Aorta (tissue), 5 donors: Measurements from ENCODE around the gene GPR3. TPM values are rescaled to one million over a fixed set of nuclear protein-coding genes. Genes with fewer than 3 reads are reported as not detected.
"Not testable (repeated sequence)": the region's sequence is repeated elsewhere in the genome, so short reads cannot be mapped to it uniquely, and the experiment has no call there.

Experiments
- ATAC-seq: fragments of 200-7000 bp; cut with Tn5 transposase; one replicate; pipeline ENCODE4 v1.9.1; 2022; ENCODE audit warnings: moderate library complexity; ENCODE audit not compliant: low FRiP score
- DNase-seq, 2 donors: peaks; one replicate each; pipeline ENCODE4 v3.0.0-alpha.2; 2020
- H3K27ac ChIP-seq, 2 donors: one replicate each; pipeline ENCODE4 v1.5.1; 2013; ENCODE audit warnings: low read length in 2 of 2, mild to moderate bottlenecking in 2 of 2, moderate library complexity in 2 of 2, control low read depth in 1 of 2, inconsistent platforms in 1 of 2, low read depth in 1 of 2
- H3K27me3 ChIP-seq, 2 donors: one replicate each; pipeline ENCODE4 v1.6.1; 2013; ENCODE audit warnings: control low read depth in 1 of 2, low read length in 1 of 2, mild to moderate bottlenecking in 1 of 2, moderate library complexity in 1 of 2; ENCODE audit not compliant: insufficient read depth in 2 of 2, control insufficient read depth in 1 of 2
- H3K36me3 ChIP-seq, 2 donors: one replicate each; pipeline ENCODE4 v1.6.1; 2013; ENCODE audit warnings: control low read depth in 1 of 2, low read length in 1 of 2, mild to moderate bottlenecking in 1 of 2; ENCODE audit not compliant: insufficient read depth in 2 of 2, control insufficient read depth in 1 of 2
- H3K4me1 ChIP-seq, 2 donors: one replicate each; pipeline ENCODE4 v1.6.1; 2013; ENCODE audit warnings: low read length in 2 of 2, control low read depth in 1 of 2, mild to moderate bottlenecking in 1 of 2, moderate library complexity in 1 of 2; ENCODE audit not compliant: insufficient read depth in 2 of 2, control insufficient read depth in 1 of 2
- H3K4me3 ChIP-seq, 2 donors: one replicate each; pipeline ENCODE4 v1.5.1; 2013; ENCODE audit warnings: low read length in 2 of 2, control low read depth in 1 of 2, mild to moderate bottlenecking in 1 of 2
- H3K9me3 ChIP-seq: one replicate; pipeline ENCODE4 v1.6.1; 2013; ENCODE audit warnings: mild to moderate bottlenecking, low read length; ENCODE audit not compliant: control insufficient read depth
- WGBS, 2 donors: extraction: QIAGEN DNeasy Blood & Tissue Kit; methylation state at CpG; one replicate each; pipeline ENCODE4 v1.1.7; 2013; 5-methylcytosine and 5-hydroxymethylcytosine counted together
- intact Hi-C, 2 donors: fragments of 100-400 bp; cut with DNase I; formaldehyde crosslinking; loops; one replicate each; pipeline versions ENCODE4 v1.14.2 to v1.15.0; 2022
- polyA plus RNA-seq, 2 donors: library from polyadenylated mRNA; stranded (reverse); fragments of 200-250 nt; gene quantifications; one replicate each; pipeline ENCODE4 v1.2.3, GENCODE V29; 2013
- total RNA-seq, 2 donors: library from RNA; stranded (reverse); fragmentation: NEBNext Ultra II Directional; extraction: Animal tissue kit (Norgen Biotek cat#: 25700); gene quantifications; one replicate each; pipeline ENCODE4 v1.2.1, GENCODE V29; 2021
- donor health status: healthy with polysubstance abuse.
- donor health status: Bipolar disorder and iron deficiency.
- donor health status: DM: no; HTN: no; CAD: no.
- donor health status: DM: no; HTN: no; CAD: no.
- donor health status: DM: yes; HTN: yes; CAD: no.

GPR3 gene
- total and polyA plus RNA-seq, 4 donors: 0.20 to 0.93 (median 0.68) TPM; not detected in 1

GRCh38 chr1:27381969-27382762 is 10.3 kb upstream of the GPR3 start:
- DNase-seq: no peak
- H3K9me3 ChIP-seq: no peaks in the 10 kb centered on the region
- H3K4me1 ChIP-seq: no peaks in the 10 kb centered on the region
- no peak for ATAC-seq
- H3K27me3 ChIP-seq: no peaks in the 10 kb centered on the region
- H3K4me3 ChIP-seq: no peak overlapping the region
- intact Hi-C loops: no loop called here
- 80 to 82% methylated on average over 15 to 18 of the region's 18 CpGs for WGBS, 2 donors
- H3K36me3 ChIP-seq: no peaks in the 10 kb centered on the region
- no peak overlapping the region for H3K27ac ChIP-seq

GRCh38 chr1:27383039-27383605 is 9.3 kb upstream of the GPR3 start, which contains the start of gene CD164L2:
TSS of gene CD164L2 (minus strand) at chr1:27383333. CDS start at chr1:27383239, 94 bp downstream.
- H3K9me3 ChIP-seq: no peaks in the 10 kb centered on the region

GRCh38 chr1:27383661-27384060 is 8.8 kb upstream of the GPR3 start:
- H3K27ac ChIP-seq: no peak overlapping the region
- ATAC-seq: no peak
- no peaks in the 10 kb centered on the region for H3K4me1 ChIP-seq
- no peaks in the 10 kb centered on the region for H3K36me3 ChIP-seq
- no peak overlapping the region for H3K4me3 ChIP-seq
- intact Hi-C loops: no loop called here
- no peaks in the 10 kb centered on the region for H3K27me3 ChIP-seq
- DNase-seq: no peak
- H3K9me3 ChIP-seq: no peaks in the 10 kb centered on the region
- 94% methylated on average over 13 of the region's 13 CpGs for WGBS, 2 donors

More at GRCh38 chr1:27383039-27383605, 9.3 kb upstream of the GPR3 start, which contains the start of gene CD164L2:
- Histone ChIP-seq H3K27me3 (no peaks in the 10 kb centered on the region), H3K36me3 (no peaks in the 10 kb centered on the region), H3K4me3 (no peak within 1 kb of the TSS), H3K4me1 (no peaks in the 10 kb centered on the region), H3K27ac (no peak within 1 kb of the TSS)
- no peak for DNase-seq
- WGBS, 2 donors: 13 to 14% methylated on average over 43 of the region's 43 CpGs
- ATAC-seq: no peak
- intact Hi-C loops: no loop called here

- H3K27me3 ChIP-seq, DNase-seq, H3K4me1 ChIP-seq, H3K27ac ChIP-seq, H3K4me3 ChIP-seq, H3K36me3 ChIP-seq, ATAC-seq, intact Hi-C loops, H3K9me3 ChIP-seq: not testable (repeated sequence)
- WGBS, 2 donors: 96 to 100% methylated on average over 3 of the region's 3 CpGs
Observed at GRCh38 chr1:27384797-27385196, 7.6 kb upstream of the GPR3 start.

- DNase-seq: peak in 1 of 2 donors; percentile 88
- Histone ChIP-seq H3K4me1 (no peaks in the 10 kb centered on the region), H3K9me3 (no peaks in the 10 kb centered on the region), H3K27me3 (no peaks in the 10 kb centered on the region), H3K36me3 (no peaks in the 10 kb centered on the region), H3K4me3 (no peak overlapping the region), H3K27ac (no peak overlapping the region)
- intact Hi-C loops: loop anchor here in 1 of 2 donors (2.0 kb wide), 1 partner anchor 88 kb away; no protein-coding TSS in a partner anchor
- no peak for ATAC-seq
- 46 to 47% methylated on average over 5 of the region's 5 CpGs for WGBS, 2 donors
Observed at GRCh38 chr1:27388337-27389005, 4.0 kb upstream of the GPR3 start.

- no peaks in the 10 kb centered on the region for H3K9me3 ChIP-seq
- DNase-seq (peak in 1 of 2 donors; percentile 81), ATAC-seq (peak; percentile 31)
- 4 to 5% methylated on average over 13 of the region's 13 CpGs for WGBS, 2 donors
- no peak overlapping the region for H3K4me3 ChIP-seq
- H3K27me3 ChIP-seq: no peaks in the 10 kb centered on the region
- intact Hi-C loops: loop anchor here (2.0 to 10.0 kb wide), 5 partner anchors 35 to 287 kb away; no protein-coding TSS in a partner anchor
- H3K4me1 ChIP-seq: no peaks in the 10 kb centered on the region
- no peak overlapping the region for H3K27ac ChIP-seq
- H3K36me3 ChIP-seq: no peaks in the 10 kb centered on the region
Observed at GRCh38 chr1:27391511-27392095, 819 bp upstream of the GPR3 start.

- Histone ChIP-seq H3K36me3 (no peaks in the 10 kb centered on the region), H3K9me3 (no peaks in the 10 kb centered on the region), H3K4me3 (no peak overlapping the region), H3K4me1 (no peaks in the 10 kb centered on the region), H3K27me3 (no peaks in the 10 kb centered on the region), H3K27ac (no peak overlapping the region)
- 42 to 43% methylated on average over 30 of the region's 30 CpGs for WGBS, 2 donors
- ATAC-seq (no peak), DNase-seq (no peak)
- intact Hi-C loops: loop anchor here (2.0 to 10.0 kb wide), 5 partner anchors 36 to 288 kb away; no protein-coding TSS in a partner anchor
Observed at GRCh38 chr1:27392778-27393635, 585 bp downstream of the GPR3 start.
